ENCODE data around the gene SCAF11.

SCAF11 gene

DNA sequence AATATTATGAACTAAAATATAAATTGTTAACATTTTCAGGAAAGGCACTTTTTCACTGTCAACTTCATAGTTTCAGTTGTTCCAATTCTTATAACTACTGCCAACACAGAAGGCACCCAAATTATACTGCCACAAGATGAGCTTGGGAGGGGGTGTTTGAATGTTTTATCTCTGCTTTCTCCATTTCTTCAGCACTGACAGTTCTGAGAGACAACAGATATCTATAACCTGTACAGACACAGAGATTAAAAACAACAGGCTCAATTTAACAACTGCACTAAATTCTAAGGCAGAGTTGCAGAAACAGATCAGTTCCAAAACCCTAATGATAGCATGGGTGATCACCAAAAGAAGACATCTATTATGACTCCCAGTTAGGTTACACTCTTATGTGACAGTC, 12.8 kb downstream of the SCAF11 start:
- no peak for DNase-seq

DNA sequence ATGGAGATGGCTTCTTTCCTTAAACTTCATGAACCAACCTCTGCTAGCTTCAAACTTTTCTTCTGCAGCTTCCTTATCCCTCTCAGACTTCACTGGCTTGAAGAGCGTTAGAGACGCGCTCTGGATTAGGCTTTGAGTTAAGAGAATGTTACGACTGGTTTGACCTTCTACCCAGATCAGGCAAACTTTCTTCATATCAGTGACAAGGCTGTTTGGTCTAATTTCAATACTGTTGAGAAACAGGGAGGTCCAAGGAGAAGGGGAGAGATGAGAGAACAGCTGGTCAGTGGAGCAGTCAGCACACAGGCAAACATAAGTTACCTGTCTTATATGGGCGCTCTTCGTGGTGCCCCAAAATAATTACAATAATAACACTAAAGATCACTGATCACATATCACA, 14.9 kb downstream of the SCAF11 start:
- no peak for DNase-seq

DNA sequence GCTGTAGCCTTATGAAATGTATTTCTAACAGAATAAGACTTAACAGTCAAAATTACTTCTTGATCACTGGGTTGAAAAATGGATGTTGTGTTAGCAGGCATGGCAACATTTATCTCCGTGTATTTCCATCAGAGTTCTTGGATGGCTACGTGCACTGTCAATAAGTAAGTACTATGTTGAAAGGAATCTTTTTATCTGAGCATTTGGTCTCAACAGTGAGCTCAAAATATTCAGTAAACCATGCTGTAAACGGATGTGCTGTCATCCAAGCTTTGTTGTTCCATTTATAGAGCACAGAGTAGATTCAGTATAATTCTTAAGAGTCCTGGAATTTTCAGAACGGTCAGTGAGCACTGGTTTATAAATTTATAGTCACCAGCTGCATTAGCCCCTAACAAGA, 15.5 kb downstream of the SCAF11 start:
- DNase-seq, result no peak

DNA sequence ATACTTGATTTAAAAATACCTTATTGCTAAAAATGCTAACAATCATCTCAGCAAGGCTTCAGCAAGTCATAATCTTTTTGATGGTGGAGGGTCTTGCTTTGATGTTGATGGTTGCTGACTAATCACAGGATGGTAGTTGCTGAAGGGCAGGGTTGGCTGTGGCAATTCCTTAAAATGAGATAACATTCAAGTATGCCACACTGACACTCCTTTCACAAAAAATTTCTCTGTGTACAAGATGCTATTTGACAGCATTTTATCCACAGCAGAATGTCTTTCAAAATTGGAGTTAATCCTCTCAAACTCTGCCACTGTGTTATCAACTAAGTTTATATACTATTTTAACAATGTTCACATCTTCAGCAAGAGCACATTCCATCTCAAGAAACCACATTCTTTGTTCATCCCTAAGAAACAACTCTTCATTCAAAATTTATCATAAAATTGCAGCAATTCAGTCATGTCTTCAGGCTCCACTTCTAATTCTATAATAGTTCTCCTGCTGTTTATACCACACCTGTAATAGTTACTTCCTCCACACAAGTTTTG, 16.1 kb downstream of the SCAF11 start:
- no peak for DNase-seq

DNA sequence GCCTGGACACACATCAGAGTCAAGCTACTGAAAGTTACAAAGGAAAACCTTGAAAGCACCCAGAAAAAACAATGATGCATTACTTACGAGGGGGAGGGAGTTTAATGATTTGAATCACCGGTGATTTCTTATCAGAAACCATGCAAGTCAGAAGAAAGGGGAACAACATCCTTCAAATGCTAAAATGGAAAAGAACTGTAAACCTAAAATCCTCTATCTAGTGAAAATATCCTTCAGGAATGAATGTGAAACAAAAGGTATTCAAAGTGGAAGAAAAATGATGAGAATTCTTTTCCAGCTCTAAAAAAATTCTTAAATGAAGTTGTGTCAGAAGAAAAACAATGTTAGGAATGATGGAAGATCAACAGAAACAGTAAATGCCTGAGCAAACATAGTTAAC, 16.8 kb downstream of the SCAF11 start:
- DNase-seq, result no peak

DNA sequence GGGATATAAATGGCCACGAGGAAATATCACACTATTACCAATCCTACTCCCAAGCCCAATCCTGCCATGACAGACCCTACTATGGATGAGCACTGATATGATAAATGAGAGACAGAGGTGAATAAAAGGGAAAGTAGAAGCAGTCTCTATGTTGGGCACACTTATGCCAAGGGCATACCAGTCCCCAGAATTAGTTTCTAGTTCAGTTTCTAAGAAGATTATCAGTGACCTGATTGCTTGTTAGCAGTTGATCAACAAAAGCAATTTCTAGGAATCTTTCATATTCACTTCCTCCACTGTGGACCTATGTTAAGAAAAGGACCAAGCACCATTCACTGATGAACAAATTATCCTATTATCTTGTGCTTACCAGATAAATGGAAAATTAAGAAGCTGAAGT, 20.0 kb downstream of the SCAF11 start:
- no peak for DNase-seq

DNA sequence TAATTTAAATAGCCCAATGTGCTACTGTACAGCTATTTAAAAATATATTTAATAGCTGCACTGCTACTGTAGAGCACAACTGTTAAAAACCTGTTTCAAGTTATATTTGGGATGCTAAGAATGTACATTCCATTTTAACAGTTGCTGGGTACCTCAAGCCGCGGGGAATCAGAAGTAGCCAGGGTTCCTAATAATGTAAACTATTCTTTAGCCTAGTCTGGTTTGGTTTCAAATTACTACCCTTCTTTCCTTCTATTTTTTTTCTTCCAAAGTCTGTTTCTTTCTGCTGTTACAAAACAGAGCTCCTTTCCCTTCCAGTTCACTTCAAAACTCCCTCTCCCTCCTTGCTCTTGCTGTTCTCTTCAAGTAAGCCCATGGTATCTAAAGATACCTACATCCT, 21.3 kb downstream of the SCAF11 start:
- no peak for DNase-seq

DNA sequence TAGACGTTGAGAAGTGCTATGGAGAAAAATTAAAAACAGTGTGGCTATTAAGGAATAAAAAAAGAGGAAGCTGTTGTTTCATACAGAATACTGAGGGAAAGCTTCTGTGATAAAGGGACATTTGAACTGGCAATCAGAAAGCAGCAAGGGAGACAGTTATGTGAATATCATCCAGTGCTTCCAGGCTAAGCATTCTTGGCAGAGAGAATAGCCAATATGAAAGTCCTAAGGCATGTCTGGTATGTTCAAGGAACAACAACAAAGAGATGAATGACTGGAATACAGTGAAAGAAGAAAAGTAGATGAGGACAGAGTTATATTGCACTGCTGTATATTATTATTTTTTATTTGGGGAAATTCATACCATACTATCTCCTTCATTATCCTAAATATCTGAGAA, 23.9 kb downstream of the SCAF11 start:
- no peak for DNase-seq

DNA sequence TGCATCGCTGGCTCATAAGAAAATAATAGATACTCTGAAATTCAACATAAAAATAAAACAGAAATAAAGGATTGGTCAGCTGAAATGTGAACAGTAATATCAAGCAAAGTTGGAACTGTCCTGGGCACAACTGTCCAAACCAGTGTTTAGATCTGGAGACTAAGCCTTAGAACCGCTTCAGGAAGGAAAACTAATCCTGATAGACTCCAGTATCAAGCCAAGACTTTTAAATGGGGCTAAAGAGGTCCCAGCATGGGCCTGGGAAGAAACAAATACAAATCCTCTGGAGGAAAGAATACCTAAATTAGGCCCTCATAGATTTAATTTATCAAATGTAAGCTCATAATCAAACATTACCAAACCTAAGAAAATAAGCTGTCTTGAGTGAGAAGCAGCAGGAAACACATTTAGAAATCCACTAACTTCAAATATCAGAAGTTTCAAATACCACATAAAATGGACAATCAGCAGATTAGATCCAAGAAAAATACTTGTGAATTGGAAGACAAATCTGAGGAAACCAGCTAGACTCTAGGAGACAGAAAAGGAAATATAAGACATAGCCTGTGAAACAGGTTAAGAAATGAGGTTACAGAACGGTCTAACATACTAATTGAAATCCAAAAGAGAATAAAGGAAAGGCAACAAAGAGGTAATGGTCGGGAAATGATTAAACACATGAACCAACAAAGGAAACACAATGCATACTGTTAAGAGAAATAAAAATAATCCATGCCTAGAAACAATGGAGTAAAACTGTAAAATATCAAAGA, 27.6 kb downstream of the SCAF11 start:
- DNase-seq, result no peak

DNA sequence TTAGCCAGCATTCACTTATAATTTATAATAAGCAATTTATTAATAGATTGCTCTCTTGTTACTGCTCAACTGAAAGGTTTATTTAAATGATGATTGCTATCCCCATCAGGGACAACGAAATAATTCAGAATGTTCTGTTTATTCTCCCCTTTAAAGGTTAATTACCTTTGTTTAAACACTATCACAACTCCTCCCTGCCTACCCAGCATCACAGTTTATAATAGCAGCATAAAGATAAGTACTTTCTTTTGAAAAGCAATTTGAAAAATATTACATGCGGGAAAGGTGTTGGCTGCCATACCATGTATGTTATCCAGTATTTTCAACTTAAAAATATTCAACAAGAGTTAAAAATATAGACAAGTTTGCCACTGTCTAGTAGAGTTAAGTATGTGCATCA, 30.6 kb downstream of the SCAF11 start:
- DNase-seq, result no peak

DNA sequence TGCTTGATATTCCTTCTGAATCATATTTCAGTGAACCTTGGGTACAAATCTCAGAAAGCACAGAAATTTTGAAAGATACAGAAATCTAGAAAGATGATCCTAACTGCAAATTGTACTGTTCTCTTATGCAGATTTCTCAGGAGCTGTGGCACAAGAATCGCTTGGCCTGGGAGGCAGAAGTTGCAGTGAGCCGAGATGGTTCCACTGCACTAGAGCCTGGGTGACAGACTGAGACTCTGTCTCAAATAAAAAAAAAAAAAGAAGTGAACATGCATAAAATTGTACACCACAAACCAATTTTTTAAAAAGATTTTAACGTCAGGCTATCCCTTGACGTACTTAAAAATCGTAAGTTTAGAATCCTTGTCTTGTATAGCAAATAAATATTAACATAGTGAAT, 31.3 kb downstream of the SCAF11 start:
- DNase-seq, result no peak

DNA sequence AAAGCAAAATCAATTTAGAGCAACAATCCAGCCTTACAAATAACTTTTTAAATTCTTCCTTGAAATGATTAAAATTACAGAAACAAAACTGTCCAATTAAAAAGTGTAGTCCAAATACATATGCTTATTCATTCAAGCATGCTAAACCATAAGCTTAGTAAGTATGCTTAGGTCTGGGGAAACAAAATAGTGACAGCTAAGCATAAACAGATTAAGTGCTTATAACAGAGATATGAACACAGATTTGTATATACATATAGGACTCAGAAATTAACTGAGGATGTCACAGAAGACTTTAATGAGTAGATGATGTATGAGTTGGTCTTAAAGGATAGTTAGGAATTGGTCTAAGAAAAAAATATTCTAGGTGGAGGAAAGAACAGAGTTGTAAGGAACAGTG, 41.8 kb downstream of the SCAF11 start:
- no peak for DNase-seq

DNA sequence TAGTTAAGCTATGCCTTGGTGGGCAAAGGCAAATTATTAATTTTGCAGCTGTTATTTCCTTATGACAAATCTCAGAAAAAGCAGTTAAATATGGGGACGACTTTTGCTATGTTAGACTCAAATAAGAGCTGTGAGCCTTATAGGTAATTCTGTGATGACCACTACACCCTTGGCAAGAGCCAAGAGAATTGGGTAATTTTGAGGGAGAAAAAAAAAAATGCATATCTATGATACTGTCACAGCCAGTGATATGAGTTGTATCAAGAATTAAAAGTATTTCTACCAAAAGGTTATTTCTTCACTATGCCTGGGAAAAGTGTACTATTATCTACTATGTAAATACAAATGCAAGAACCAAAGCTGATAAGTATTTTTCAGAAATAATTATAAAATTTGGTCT, 43.9 kb downstream of the SCAF11 start:
- no peak for DNase-seq

DNA sequence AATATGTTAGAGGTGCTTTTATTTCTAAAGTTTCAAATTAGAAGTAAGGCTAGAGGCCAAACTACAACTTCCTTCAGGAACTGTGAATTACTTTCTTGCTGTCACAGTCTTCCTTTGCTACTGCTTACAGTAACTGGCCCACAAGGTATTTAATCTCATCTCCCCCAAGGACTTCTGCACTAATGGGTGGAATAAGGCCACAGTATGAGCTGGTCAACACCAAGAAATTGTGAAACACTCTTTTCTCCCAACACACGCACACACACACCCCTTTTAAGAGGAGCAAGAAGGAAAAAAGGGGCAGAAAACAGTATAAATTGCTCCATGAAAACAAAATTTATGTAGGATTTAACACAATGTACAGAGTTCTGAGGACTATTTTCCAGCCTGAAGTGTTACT, 45.6 kb downstream of the SCAF11 start:
- DNase-seq, result no peak

DNA sequence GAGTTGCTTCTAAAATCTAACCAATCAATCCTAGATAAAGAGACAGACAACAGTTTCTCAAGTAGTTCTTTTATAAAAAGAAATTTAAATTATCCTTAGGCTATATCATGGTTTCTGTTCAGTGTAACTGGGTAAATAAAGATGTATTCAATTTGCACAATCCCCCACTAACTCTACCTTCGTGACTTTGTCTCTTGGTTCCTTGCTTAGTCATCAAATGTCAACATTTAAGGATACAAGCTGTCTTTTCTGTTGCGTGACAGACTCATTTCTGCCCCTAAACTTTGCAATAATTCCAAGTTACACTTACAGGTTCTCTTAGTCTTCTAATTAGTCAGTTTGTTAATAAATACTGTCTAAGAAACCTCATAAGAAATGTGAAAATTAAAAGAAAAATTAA, 50.6 kb downstream of the SCAF11 start:
- no peak for DNase-seq

DNA sequence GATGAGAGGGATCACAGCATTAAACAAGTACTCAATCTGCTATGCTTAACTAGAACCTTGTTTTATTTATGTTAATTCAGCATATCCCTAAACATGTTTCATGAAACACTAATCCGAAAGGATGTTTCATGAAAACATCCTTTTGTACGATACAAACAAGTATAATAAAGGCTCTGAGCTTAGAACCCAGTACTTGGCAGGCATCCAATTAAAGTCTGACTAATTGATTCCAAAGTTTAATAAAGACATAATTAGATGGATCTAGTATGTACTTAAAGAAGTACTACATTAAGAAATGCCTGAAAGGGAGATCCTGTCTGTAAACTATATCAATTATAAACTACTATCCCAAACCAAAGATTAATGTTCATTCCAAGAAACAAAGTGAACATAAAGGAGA, 51.8 kb downstream of the SCAF11 start:
- no peak for DNase-seq

DNA sequence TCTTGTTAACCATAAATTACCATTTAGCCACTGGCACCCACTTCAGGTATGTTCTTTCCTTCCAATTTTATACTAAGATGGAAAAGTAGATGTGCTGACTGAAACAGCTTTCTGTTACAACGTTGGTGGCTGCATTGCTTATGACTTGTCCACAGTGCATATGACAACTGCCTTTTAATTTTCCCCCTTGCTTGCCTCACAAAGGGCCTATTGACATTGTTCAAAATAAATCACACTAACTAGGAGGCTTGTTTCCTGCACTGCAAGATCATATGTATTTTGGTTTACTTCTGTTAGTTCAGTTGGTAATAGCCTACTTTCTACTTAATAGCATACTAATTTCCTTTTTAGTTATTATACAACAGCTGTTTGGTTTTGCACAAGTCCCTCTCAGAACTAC, 55.4 kb downstream of the SCAF11 start:
- DNase-seq, result no peak

DNA sequence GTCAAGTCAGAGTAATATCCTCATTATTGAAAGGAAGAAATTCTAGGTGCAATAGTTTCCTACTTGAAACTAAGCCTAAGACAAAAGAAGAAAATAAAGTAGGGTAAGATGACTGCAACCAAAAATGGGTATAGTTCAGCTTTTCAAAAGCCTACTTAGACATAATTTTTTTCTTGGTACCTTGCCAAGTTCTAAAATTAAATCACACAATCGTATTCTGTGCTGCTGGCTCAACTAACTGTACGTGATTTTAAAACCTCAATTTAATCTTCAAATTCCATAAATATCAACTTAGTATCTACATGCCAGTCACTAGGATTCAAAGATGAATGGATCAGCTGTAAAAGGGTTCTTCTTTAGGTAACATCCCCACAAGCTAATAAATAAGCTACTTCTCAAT, 56.9 kb downstream of the SCAF11 start:
- no peak for DNase-seq

DNA sequence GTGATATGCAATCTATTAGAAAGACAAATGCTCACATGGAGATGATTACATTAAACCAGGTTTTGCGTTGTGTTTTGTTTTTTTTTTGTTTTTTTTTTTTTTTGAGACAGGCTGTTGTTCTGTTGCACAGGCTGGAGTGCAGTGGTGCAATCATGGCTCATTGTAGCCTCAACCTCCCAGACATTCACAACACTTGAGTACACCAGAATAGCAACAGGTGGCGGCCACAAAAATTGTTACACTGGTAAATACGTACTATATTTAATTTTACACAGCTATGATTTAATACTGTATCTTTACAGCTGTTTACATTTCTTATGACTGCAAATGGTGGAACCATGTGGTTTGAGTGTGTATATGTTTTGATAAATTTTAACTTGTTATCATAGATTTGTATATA, 60.0 kb downstream of the SCAF11 start:
- no peak for DNase-seq

DNA sequence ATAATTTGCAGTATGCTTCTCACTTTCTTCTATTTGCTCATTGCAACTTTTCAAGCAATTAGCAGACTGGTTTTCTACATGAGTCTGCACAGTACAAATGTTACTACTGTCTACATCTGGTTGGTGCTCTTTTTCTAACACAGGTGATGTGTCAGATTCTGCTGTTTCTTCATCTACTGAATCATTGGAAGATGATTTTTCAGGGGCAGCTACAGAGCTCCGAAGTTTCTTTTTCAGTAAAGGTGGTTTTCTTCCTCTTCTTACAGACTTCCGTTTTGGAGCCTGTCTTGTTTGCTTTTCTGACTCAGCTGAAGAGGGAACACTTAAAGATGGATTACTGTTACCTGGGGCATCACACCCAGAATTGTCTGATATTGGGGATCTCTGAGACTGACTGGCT, 62.1 kb downstream of the SCAF11 start:
- no peak for DNase-seq

DNA sequence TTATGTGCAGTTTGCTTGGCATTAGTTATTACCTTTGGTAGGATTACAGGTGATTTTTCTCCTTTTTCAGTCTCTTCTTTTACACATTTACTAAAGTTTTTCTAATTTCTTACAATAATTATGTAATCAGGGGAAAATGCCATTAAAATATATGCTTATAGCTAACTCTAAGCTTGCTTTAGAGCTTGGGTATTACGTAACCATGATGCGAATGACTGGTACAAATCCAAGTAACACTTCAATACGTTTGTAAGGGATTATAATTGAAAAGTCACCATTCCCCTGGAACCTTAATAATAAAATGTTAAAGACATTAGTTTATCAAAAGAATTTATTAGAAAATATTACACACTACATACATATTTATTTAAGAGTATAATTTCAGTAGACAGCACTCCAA, 71.6 kb downstream of the SCAF11 start:
- no peak for DNase-seq

DNA sequence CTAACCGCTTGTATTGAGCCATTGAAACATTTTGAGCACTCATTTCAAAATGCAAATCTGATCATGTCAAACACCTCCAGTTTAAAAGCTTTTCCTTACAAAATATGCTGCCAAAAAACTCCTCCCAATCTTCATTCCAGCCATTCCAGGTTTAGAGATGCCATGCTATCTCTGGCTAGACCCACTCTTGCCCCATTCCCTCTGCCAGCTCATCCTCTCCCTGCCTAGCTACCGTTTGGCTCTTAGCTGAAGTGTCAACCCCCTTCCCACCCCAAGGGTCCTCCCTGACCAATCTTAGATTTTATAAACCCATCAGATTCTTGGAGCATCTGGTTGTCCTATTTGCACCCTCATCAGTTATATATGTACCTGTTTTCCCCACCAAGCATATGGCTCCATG, 75.0 kb downstream of the SCAF11 start:
- no peak for DNase-seq

DNA sequence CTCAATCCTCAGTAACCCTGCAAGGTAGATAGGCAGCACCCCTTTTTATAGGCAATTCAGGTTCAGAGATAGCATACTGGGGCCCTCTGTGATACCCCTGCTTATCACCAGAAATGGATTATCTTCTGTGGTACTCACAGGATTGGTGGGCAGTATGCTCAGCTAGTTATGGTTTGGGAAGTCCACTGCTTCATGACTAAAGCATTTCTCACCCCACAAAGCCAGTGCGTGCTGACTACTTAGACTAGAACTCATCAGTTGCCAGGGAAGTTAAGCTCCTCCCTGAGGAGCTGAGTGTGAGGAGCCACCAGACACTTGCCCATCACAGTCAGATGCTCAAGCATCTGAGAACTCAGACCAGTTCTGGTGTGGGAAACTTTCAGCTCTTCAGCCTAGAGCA, 76.3 kb downstream of the SCAF11 start:
- DNase-seq, result no peak

DNA sequence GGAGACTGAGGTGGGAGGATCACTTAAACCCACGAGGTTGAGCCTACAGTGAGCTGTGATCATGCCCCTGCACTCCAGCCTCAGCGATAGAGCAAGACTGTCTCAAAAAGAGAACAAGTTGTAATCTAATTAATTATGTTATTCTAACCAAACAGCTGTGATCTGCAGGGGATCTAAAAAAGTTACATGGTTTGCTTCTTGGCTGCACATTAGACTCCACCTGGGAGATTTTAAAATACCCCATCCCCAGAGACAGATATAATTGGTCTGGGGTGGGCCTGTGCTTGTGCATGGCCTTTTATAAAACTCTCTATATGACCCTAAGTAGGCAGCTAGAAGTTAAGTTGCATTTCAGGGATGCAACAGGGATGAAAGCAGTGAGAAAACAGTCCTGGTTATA, 76.7 kb downstream of the SCAF11 start:
- no peak for DNase-seq

DNA sequence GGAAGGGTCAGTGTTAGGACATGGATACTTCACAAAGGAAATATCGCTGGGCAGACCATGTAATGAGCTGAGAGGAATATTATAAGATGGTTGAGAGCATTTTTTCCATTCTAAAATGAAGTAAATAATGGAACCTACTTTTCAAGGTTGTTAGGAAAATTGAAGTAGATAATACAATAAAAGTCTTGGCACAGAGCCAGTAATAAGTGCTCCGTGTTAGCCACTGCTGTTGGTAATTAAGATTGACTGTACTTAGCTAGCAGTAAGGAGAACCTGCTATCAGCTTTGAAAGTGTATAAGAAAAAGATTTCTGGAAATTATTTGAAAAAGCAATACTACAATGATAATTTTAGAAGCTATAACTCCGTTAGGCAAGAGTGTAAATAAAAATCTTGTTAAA, 77.6 kb downstream of the SCAF11 start:
- DNase-seq, result peak; percentile 29

All from NCI-H1092 (cell line).